Endodermal cell (in vitro differentiated cells): ENCODE data around the gene GRIK3. TPM values are rescaled to one million over a fixed set of nuclear protein-coding genes. Genes with fewer than 3 reads are reported as not detected.

ENCODE experiments used
- DNase-seq: peaks from one replicate; pipeline ENCODE4 v3.0.0-alpha.2; 2017
- H3K27ac ChIP-seq: 2 replicates; pipeline ENCODE4 v1.5.1; 2013; ENCODE audit warnings: mild to moderate bottlenecking, low read depth, low read length, moderate library complexity
- H3K27me3 ChIP-seq: 2 replicates; pipeline ENCODE4 v1.6.1; 2013; ENCODE audit warnings: mild to moderate bottlenecking, low read length, moderate library complexity; ENCODE audit not compliant: insufficient read depth, control insufficient read depth, poor library complexity, severe bottlenecking
- H3K36me3 ChIP-seq: 2 replicates; pipeline ENCODE4 v1.7.0; 2013; ENCODE audit warnings: mild to moderate bottlenecking, low read length, moderate library complexity; ENCODE audit not compliant: control insufficient read depth, insufficient read depth
- H3K4me1 ChIP-seq: one replicate; pipeline ENCODE4 v1.7.0; 2013; ENCODE audit warnings: low read length; ENCODE audit not compliant: control insufficient read depth, insufficient read depth
- H3K4me3 ChIP-seq: 2 replicates; pipeline ENCODE4 v1.5.1; 2013; ENCODE audit warnings: mild to moderate bottlenecking, low read length, moderate library complexity
- H3K9ac ChIP-seq: 2 replicates; pipeline ENCODE4 v1.6.1; 2013; ENCODE audit warnings: mild to moderate bottlenecking, low read length, moderate library complexity; ENCODE audit not compliant: poor library complexity, severe bottlenecking; ENCODE audit errors: extremely low read depth
- H3K9me3 ChIP-seq: 2 replicates; pipeline ENCODE4 v1.6.1; 2013; ENCODE audit warnings: mild to moderate bottlenecking, low read length, moderate library complexity; ENCODE audit not compliant: control insufficient read depth
- H3K27ac Mint-ChIP-seq: 2 replicates; pipeline ENCODE4 v1.8.0; 2020; ENCODE audit warnings: mixed read lengths
- H3K27me3 Mint-ChIP-seq: 2 replicates; pipeline ENCODE4 v1.8.0; 2021; ENCODE audit warnings: mild to moderate bottlenecking, mixed read lengths; ENCODE audit not compliant: insufficient read depth
- H3K36me3 Mint-ChIP-seq: 2 replicates; pipeline ENCODE4 v1.8.0; 2020; ENCODE audit warnings: low read depth, mixed read lengths
- H3K4me1 Mint-ChIP-seq: 2 replicates; pipeline ENCODE4 v1.8.0; 2020; ENCODE audit warnings: mixed read lengths
- H3K4me3 Mint-ChIP-seq: 2 replicates; pipeline ENCODE4 v1.8.0; 2020; ENCODE audit warnings: mild to moderate bottlenecking, moderate library complexity, mixed read lengths
- H3K9me3 Mint-ChIP-seq: 2 replicates; pipeline ENCODE4 v1.8.0; 2020; ENCODE audit warnings: mild to moderate bottlenecking, mixed read lengths
- WGBS, 2 experiments: methylation state at CpG; one replicate each; pipeline versions ENCODE4 v1.1.5 to v1.1.7; 2013; ENCODE audit warnings: missing lambda C conversion rate in 2 of 2, mixed read lengths in 1 of 2; ENCODE audit not compliant: insufficient coverage in 1 of 2, insufficient read length in 1 of 2; 5-methylcytosine and 5-hydroxymethylcytosine counted together
- total RNA-seq, 2 donors: library from RNA; stranded (reverse); fragmentation: NEBNext Ultra II Directional in 1 of 2; extraction: Animal tissue kit (Norgen Biotek cat#: 25700) in 1 of 2; gene quantifications; 2 replicates in 1 of 2; 3 replicates in 1 of 2; pipeline ENCODE4 v1.2.1, GENCODE V29; 2021
- TF ChIP-seq, protein P1 (sequence below): fragments of 200-600 bp; sonication (generic); conservative IDR thresholded peaks from 2 replicates; pipeline ENCODE4 v1.5.0; 2021; ENCODE audit warnings: antibody characterized with exemption, mild to moderate bottlenecking

Gene GRIK3
- total RNA-seq, 2 donors from 2014 or later, result 13.4 to 32.4 TPM

DNA sequence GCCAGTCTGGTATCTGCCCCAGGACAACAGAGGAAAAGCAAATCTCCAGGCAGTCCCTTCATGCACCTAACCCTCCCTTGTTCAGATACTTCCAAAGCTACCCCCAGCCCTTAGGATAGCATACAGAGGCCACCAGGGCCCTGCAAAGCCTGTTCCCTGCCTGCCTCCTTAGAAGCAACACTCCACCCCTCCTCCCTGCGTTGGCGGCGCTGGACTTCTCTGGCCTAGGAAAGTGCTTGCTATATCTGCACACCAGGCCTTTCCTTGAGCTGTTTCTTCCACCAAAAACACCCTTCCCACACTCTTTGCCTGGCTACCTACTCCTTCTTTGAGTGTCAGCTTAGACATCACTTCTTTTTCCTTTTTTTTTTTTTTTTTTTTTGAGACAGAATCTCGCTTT lies 61.3 kb downstream of the GRIK3 start:
- Mint-ChIP-seq H3K9me3 (peaks cover 2% of the 10 kb centered on the region), H3K4me3 (no peak overlapping the region), H3K27me3 (peaks cover 5% of the 10 kb centered on the region), H3K36me3 (no peaks in the 10 kb centered on the region), H3K27ac (no peak overlapping the region), H3K4me1 (peaks cover 14% of the 10 kb centered on the region)
- Histone ChIP-seq H3K4me3 (no peak overlapping the region), H3K9me3 (no peaks in the 10 kb centered on the region), H3K9ac (no peak overlapping the region), H3K36me3 (no peaks in the 10 kb centered on the region), H3K27ac (no peak overlapping the region), H3K4me1 (no peaks in the 10 kb centered on the region), H3K27me3 (no peaks in the 10 kb centered on the region)
- DNase-seq, result no peak
- TF ChIP-seq, protein P1, sequence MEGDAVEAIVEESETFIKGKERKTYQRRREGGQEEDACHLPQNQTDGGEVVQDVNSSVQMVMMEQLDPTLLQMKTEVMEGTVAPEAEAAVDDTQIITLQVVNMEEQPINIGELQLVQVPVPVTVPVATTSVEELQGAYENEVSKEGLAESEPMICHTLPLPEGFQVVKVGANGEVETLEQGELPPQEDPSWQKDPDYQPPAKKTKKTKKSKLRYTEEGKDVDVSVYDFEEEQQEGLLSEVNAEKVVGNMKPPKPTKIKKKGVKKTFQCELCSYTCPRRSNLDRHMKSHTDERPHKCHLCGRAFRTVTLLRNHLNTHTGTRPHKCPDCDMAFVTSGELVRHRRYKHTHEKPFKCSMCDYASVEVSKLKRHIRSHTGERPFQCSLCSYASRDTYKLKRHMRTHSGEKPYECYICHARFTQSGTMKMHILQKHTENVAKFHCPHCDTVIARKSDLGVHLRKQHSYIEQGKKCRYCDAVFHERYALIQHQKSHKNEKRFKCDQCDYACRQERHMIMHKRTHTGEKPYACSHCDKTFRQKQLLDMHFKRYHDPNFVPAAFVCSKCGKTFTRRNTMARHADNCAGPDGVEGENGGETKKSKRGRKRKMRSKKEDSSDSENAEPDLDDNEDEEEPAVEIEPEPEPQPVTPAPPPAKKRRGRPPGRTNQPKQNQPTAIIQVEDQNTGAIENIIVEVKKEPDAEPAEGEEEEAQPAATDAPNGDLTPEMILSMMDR, result no peak
- 86 to 98% methylated on average over 3 to 4 of the region's 4 CpGs for WGBS, 2 experiments

DNA sequence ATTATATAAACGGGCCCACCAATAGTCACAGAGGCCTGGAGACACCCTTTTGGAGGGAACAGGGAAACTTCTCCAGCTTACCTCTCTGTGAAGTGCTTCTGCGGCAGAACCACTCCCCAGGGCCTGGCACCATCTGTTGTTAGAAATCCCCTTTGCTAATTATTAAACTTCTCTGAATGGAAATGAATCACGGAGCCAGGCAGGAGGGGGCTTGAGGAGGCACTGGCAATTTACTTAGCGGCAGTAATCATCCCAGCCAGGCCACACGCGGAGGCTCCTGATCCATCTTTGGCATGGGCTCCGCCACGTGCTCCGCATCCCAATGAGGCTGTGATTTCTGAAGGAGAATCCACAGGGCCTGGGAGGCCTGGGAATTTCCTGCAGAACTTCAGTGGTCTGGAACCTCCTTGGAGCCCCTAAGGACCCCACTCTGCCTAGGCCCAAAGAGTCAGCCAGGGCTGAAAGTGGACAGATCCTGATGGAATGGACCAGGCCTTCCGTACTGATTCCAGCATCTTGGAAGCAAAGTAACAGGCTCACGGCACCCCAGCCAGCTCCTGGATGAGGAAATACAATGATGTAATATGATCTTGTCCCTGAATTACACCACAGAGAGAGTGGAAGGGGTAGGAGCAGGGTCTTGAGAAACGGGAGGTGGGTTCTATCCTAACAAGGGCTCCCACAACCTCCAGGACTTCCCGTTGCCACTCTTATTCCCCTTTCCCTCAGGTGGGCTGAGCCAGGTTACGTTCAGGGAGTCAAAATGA lies 62.3 kb downstream of the GRIK3 start:
- Histone ChIP-seq H3K4me3 (no peak overlapping the region), H3K4me1 (peaks cover 3% of the 10 kb centered on the region), H3K36me3 (no peaks in the 10 kb centered on the region), H3K27me3 (no peaks in the 10 kb centered on the region), H3K9ac (no peak overlapping the region), H3K27ac (no peak overlapping the region), H3K9me3 (no peaks in the 10 kb centered on the region)
- H3K4me1 Mint-ChIP-seq, result peaks cover 14% of the 10 kb centered on the region
- H3K4me3 Mint-ChIP-seq, result no peak overlapping the region
- no peak for DNase-seq
- peaks cover 5% of the 10 kb centered on the region for H3K27me3 Mint-ChIP-seq
- no peaks in the 10 kb centered on the region for H3K9me3 Mint-ChIP-seq
- WGBS, 2 experiments, result 79 to 86% methylated on average over 12 to 14 of the region's 14 CpGs
- H3K27ac Mint-ChIP-seq, result no peak overlapping the region
- H3K36me3 Mint-ChIP-seq, result no peaks in the 10 kb centered on the region
- TF ChIP-seq, protein P1, result no peak

DNA sequence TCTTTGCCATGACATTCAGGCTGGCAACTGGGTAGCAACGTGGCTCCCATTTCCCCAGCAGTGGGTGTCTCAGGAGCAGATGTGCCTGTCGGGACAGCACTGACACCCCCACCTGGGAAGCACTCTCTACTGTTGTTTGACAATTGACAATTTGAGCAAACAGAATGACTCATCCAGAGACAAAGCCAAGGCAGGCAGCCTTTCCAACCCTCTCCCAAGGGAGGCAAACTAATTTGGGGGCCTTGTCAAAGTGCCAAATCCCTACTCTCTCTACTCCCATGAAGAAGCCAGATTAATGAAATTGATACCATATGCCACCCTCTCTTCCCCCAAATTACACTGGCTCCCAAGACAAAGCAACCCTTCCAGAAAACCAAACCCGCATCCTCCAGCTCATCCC lies 65.6 kb downstream of the GRIK3 start:
- 41 to 49% methylated on average over 2 to 3 of the region's 3 CpGs for WGBS, 2 experiments
- DNase-seq, result no peak
- Histone ChIP-seq H3K9me3 (no peaks in the 10 kb centered on the region), H3K4me3 (no peak overlapping the region), H3K27ac (no peak overlapping the region), H3K9ac (no peak overlapping the region), H3K4me1 (peaks cover 3% of the 10 kb centered on the region), H3K36me3 (no peaks in the 10 kb centered on the region), H3K27me3 (no peaks in the 10 kb centered on the region)
- Mint-ChIP-seq H3K27me3 (peaks cover 7% of the 10 kb centered on the region), H3K4me3 (no peak overlapping the region), H3K4me1 (peaks cover 14% of the 10 kb centered on the region), H3K36me3 (no peaks in the 10 kb centered on the region), H3K27ac (no peak overlapping the region), H3K9me3 (no peaks in the 10 kb centered on the region)
- TF ChIP-seq, protein P1, result no peak
